Naive thymus-derived CD8-positive, alpha-beta T cell (primary cell): ENCODE data around the gene TM9SF3. TPM values are rescaled to one million over a fixed set of nuclear protein-coding genes. Genes with fewer than 3 reads are reported as not detected.

Experiments used
- ATAC-seq, 2 donors: fragments of 150-1000 bp; cut with Tn5 transposase in 1 of 2; sonication (Bioruptor Pico), chemical (Tn5 transposase) in 1 of 2; 1 replicate in 1 of 2; 2 replicates in 1 of 2; pipeline ENCODE4 v1.10.0; 2021; ENCODE audit warnings: mild to moderate bottlenecking in 2 of 2, moderate library complexity in 2 of 2
- POLR2A ChIA-PET: fragments of 350-600 bp; sonication (Branson Sonifier 250); formaldehyde crosslinking; loops from one replicate; lab custom pipeline; 2021; ENCODE audit warnings: antibody characterized with exemption; lab: Charles Lee
- DNase-seq, 10 donors: peaks; one replicate each; pipeline versions ENCODE4 v3.0.0 to v3.0.0-alpha.2; 2020 to 2022
- H3K27ac Mint-ChIP-seq, 10 donors: one replicate each; pipeline ENCODE4 v1.8.0; 2020 to 2022; ENCODE audit warnings: mild to moderate bottlenecking in 10 of 10, mixed read lengths in 10 of 10, moderate library complexity in 4 of 10, inconsistent platforms in 1 of 10
- H3K27me3 Mint-ChIP-seq, 5 donors: one replicate each; pipeline ENCODE4 v1.8.0; 2021 to 2022; ENCODE audit warnings: mixed read lengths in 5 of 5
- H3K36me3 Mint-ChIP-seq, 3 donors: one replicate each; pipeline ENCODE4 v1.8.0; 2020 to 2022; ENCODE audit warnings: mixed read lengths in 3 of 3, mild to moderate bottlenecking in 2 of 3, inconsistent platforms in 1 of 3
- H3K4me1 Mint-ChIP-seq, 4 donors: one replicate each; pipeline ENCODE4 v1.8.0; 2021 to 2022; ENCODE audit warnings: mixed read lengths in 4 of 4
- H3K4me3 Mint-ChIP-seq, 10 donors: one replicate each; pipeline ENCODE4 v1.8.0; 2020 to 2022; ENCODE audit warnings: mild to moderate bottlenecking in 10 of 10, mixed read lengths in 10 of 10, moderate library complexity in 6 of 10, inconsistent platforms in 1 of 10
- H3K9me3 Mint-ChIP-seq, 9 donors: one replicate each; pipeline ENCODE4 v1.8.0; 2020 to 2022; ENCODE audit warnings: mixed read lengths in 9 of 9, mild to moderate bottlenecking in 3 of 9, inconsistent platforms in 1 of 9, moderate library complexity in 1 of 9
- polyA plus RNA-seq, 3 donors: library from polyadenylated mRNA; unstranded; fragments of 300-500 nt; fragmentation: Illumina TruSeq; gene quantifications; one replicate each; pipeline ENCODE4 v1.2.3, GENCODE V29; 2021
- total RNA-seq, 8 experiments: library from RNA in 2 of 8; stranded (reverse) in 2 of 8; gene quantifications; one replicate each; pipeline ENCODE4 v1.2.3 and lab custom pipeline; 2021 to 2026

TM9SF3 gene
- total and polyA plus RNA-seq, 5 experiments from 2014 or later, result 61.8 to 81.3 (median 71.2) TPM

DNA sequence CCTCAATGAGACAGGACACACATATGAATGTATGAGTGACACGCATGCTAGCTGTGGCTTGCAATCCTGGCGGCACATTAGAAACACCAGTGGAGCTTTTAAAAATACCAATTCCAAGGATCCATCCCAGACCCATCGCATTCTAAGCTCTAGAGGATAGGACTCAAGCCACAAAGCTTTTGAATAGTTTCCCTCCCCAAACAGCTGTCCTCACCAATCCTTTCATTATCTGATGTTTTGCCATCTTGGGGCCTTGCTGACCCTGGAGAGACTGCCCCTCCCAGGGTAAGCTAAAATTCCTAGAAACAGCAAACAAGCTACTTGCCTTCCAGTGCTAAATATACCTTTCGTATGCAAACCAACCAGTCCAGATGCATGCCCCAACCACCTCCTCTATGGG, 8.9 kb upstream of the TM9SF3 start:
- DNase-seq, result no peak
- ATAC-seq, result no peak
- Mint-ChIP-seq H3K9me3 (no peaks in the 10 kb centered on the region), H3K27me3 (peaks cover 0 to 14% (median 3%) of the 10 kb centered on the region in 5 donors), H3K4me1 (peaks cover 4 to 10% (median 7%) of the 10 kb centered on the region in 4 donors), H3K4me3 (no peak overlapping the region), H3K27ac (no peak overlapping the region), H3K36me3 (no peaks in the 10 kb centered on the region)
- POLR2A ChIA-PET, result interaction anchor here (0.8 kb wide), 1 partner anchor 8 kb away, joined by 3 read pairs; no protein-coding TSS in a partner anchor

DNA sequence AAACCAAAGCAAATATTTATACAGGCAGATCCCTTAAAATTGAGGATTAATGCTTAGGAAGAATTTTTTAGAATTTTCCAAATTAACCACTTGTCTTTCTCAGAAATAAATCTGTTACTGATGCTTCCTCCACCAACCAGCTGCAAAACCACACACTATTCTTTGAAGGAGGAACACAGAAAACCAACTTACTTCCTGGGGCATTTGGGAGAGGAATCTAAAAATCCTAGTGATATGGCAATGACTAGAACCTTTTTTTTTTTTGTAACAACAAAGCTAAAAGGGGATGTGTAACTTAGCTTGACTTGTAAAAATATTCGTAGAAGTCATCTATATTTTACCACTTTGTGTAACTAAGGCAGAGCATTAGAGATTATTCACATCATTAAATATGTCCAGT, 5.1 kb upstream of the TM9SF3 start:
- Mint-ChIP-seq H3K27ac (no peak overlapping the region), H3K4me3 (no peak overlapping the region), H3K36me3 (no peaks in the 10 kb centered on the region), H3K27me3 (peaks cover 0 to 6% (median 3%) of the 10 kb centered on the region in 5 donors), H3K9me3 (no peaks in the 10 kb centered on the region), H3K4me1 (peaks cover 6 to 12% (median 9%) of the 10 kb centered on the region in 4 donors)
- POLR2A ChIA-PET, result interaction anchor here (0.6 kb wide), 1 partner anchor 80 kb away, joined by 3 read pairs; no protein-coding TSS in a partner anchor
- ATAC-seq, result no peak
- DNase-seq, result no peak

DNA sequence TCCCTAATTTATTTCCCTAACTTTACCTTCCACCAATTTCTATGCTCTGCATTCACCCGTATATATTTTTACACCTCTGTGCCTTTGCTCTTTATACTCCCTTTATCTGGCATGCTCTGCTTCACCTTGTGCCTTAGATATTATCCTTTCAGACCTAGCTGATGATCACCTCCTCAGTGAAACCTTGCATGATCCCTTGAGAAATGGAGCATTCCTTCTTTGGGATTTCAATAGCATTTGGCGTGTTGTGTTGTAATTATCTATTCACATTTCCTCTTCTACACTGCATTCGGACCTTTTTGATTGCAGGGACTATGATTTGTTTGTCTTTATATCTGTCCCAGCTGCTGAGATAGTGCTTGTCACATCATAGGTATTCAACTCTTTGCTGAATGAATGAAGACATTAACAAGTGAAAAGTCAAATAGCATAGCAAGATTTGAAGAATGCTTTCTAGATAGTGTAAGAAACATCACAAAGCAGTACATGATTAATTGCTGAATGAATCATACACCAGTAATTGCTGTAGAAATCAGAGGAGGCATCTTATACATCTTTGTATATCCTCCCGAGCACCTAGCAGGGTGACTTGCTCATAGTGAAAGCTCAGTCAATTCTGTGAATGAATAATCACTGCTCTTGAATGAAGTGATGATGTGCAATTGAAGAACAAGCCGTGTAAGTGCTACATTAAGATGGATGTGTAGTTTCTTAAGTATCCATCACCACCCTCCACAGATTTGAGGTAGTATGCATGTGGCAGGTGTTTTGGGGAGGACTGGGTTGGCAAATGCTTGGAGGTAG, 2.0 kb upstream of the TM9SF3 start:
- Mint-ChIP-seq H3K4me3 (no peak overlapping the region), H3K27ac (no peak overlapping the region), H3K4me1 (peaks cover 14 to 28% (median 25%) of the 10 kb centered on the region in 4 donors), H3K9me3 (no peaks in the 10 kb centered on the region), H3K27me3 (no peaks in the 10 kb centered on the region), H3K36me3 (no peaks in the 10 kb centered on the region)
- no peak for ATAC-seq
- POLR2A ChIA-PET, result no interaction called here
- DNase-seq, result no peak

DNA sequence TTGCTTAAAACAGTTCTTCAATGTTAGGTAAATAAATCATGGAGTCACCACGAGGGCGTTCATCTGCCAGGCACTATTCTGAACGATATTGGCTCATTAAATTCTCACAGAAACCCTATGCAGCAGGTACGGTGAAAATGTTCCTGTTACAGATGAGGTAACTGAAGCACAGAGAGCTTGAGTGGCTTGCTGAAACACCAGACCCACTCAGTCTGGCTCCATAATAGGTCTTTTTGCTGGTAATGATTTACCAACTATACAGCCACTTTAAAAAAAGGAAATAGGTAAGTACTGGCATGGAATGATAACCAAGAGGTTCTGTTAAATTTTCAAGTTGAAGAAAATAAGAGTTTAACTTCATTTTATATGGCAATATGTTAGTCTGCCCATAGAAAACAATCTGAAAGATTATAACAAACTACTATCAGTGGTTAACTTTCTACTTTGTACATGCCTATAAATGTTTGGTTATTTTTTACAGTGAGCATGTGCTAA, 1.3 kb upstream of the TM9SF3 start:
- Mint-ChIP-seq H3K36me3 (no peaks in the 10 kb centered on the region), H3K27me3 (no peaks in the 10 kb centered on the region), H3K4me3 (no peak overlapping the region), H3K9me3 (no peaks in the 10 kb centered on the region), H3K27ac (no peak overlapping the region), H3K4me1 (peaks cover 19 to 35% (median 33%) of the 10 kb centered on the region in 4 donors)
- DNase-seq (peak in 1 of 10 donors; percentile 6), ATAC-seq (no peak)
- POLR2A ChIA-PET, result interaction anchor here (0.7 to 1.3 kb wide), 2 partner anchors 8 to 245 kb away, joined by 3 to 12 read pairs; partner anchors contain the start of gene LCOR

DNA sequence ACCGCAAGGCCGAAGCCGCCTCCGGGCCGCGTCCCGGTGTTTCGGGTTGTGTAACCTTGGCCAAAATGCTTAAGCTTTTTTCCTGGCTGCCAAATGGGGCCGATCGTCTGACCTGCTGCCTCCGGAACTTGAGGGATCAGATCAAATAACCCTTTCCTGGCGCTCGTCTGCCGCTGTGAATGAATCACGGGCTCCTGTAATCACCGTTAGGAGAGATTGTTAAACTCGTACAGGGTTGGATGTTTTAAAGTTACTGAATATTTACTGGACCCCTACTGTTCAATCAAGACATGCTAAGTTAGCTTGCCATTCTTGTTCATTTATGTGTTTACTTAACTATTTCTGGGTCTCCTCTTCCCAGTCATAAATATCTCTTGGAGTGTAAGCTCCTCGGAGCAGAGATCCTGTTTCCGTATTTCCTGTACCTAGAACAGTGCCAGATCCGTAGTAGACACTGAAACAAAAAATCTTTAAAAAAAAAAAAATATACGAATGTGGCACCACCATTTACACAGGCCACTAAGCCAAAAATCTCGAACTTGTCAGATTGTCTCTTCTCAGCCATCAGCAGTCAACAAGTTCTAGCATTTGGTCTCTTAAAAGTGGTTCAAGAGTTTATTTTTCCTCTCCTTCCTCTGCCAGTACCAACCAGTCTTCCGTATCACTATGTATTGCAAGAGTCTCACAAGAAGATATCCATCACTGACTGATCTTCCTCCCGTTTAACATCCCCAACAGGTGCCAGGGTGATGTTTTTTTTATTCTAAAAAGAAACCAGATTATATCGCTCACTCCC, 650 bp upstream of the TM9SF3 start:
- POLR2A ChIA-PET, result interaction anchor here (0.6 to 1.6 kb wide), 6 partner anchors 8 to 497 kb away, joined by 3 to 12 read pairs (median 3); partner anchors contain the start of gene LCOR
- DNase-seq, result peak in 5 of 10 donors; percentile 36 to 75 (median 46)
- H3K27me3 Mint-ChIP-seq, result no peaks in the 10 kb centered on the region
- no peak overlapping the region for H3K4me3 Mint-ChIP-seq
- peak; percentile 52 to 55 for ATAC-seq
- peaks cover 19 to 42% (median 38%) of the 10 kb centered on the region in 4 donors for H3K4me1 Mint-ChIP-seq
- H3K27ac Mint-ChIP-seq, result no peak overlapping the region
- no peaks in the 10 kb centered on the region for H3K9me3 Mint-ChIP-seq
- no peaks in the 10 kb centered on the region for H3K36me3 Mint-ChIP-seq

DNA sequence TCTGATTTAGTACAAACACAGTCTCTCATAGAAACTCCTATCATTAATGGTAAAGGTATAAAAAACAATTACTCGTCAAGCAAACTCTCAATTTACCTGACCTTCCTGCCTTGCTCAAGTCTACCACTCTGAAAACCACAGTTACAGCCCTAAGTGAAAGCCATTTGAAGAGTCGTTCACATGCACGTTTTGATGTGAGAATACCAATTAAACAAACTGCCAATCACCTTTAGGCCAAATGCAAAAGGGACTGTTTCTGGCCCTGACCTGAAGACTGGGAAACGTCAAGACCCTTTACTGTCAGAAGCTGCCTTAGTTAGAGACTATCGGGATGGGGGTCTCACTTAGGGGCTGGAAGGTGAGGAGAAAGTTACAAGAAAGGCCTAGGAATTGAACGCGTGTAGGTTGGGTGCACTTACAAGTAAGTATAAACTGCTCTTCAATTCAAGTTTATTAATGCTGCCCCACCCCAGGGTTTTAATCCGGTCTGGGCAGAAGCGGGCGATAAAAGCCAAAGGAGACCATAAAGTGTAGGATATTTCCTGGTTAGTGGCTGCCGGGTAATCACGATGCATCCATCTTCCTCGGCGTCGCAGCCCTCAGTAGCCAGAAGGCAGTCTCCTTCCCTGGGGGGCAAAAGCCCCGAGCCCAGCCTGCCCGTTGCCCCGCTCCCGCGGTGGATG, 935 bp downstream of the TM9SF3 start:
- Mint-ChIP-seq H3K4me3 (peak overlapping the region in 9 of 10 donors; percentile 83 to 95 (median 91)), H3K4me1 (peaks cover 20 to 50% (median 42%) of the 10 kb centered on the region in 4 donors), H3K9me3 (peaks cover 0 to under 1% (median 0%) of the 10 kb centered on the region in 9 donors), H3K27ac (peak overlapping the region; percentile 92 to 98 (median 96)), H3K36me3 (no peaks in the 10 kb centered on the region), H3K27me3 (no peaks in the 10 kb centered on the region)
- POLR2A ChIA-PET, result no interaction called here
- DNase-seq, result peak in 6 of 10 donors; percentile 10 to 46 (median 36)
- ATAC-seq, result peak; percentile 8 to 16

DNA sequence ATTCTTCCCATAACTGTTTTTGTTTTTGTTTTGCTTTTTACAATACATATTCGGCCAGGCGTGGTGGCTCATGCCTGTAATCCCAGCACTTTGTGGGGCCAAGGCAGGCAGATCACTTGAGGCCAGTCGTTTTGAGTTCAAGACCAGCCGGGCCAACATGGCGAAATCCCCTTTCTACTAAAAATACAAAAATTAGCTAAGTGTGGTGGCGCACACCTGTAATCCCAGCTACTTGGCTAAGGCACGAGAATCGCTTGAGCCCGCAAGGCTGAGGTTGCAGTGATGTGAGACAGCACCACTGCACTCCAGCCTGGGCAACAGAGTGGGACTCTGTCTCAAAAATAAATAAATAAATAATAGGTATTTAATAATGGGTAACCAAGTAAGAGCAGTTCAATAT, 2.3 kb downstream of the TM9SF3 start:
- peaks cover 23 to 64% (median 54%) of the 10 kb centered on the region in 4 donors for H3K4me1 Mint-ChIP-seq
- H3K27me3 Mint-ChIP-seq, result no peaks in the 10 kb centered on the region
- POLR2A ChIA-PET, result no interaction called here
- peak overlapping the region in 9 of 10 donors; percentile 26 to 75 (median 49) for H3K4me3 Mint-ChIP-seq
- H3K9me3 Mint-ChIP-seq, result peaks cover 0 to 9% (median 0%) of the 10 kb centered on the region in 9 donors
- peaks cover 3 to 8% (median 4%) of the 10 kb centered on the region in 3 donors for H3K36me3 Mint-ChIP-seq
- DNase-seq (no peak), ATAC-seq (no peak)
- peak overlapping the region in 5 of 10 donors; percentile 15 to 62 (median 29) for H3K27ac Mint-ChIP-seq

DNA sequence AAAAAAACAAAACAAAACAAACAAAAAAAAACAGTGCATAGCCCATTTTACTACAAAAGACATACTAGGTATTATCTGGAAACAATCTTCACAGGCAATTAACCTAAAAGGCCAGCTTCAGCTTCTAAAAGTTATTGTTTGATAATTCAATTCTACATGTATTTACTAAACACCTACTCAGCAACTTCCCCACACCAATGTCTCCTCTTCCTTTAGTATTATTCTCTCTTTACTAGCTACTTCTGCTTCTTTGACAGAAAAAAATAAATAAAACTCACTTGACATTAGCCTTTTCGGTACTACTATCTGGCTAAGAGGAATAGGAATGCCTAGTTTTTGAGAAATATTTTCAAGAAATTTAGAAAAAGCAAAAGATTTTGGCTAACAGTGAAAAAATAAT, 2.8 kb downstream of the TM9SF3 start:
- DNase-seq, result no peak
- POLR2A ChIA-PET, result no interaction called here
- peaks cover 3 to 8% (median 4%) of the 10 kb centered on the region in 3 donors for H3K36me3 Mint-ChIP-seq
- no peaks in the 10 kb centered on the region for H3K27me3 Mint-ChIP-seq
- peaks cover 0 to 9% (median 0%) of the 10 kb centered on the region in 9 donors for H3K9me3 Mint-ChIP-seq
- H3K27ac Mint-ChIP-seq, result peak overlapping the region in 4 of 10 donors; percentile 15 to 65 (median 38)
- peaks cover 23 to 67% (median 56%) of the 10 kb centered on the region in 4 donors for H3K4me1 Mint-ChIP-seq
- peak overlapping the region in 9 of 10 donors; percentile 21 to 75 (median 49) for H3K4me3 Mint-ChIP-seq
- ATAC-seq, result no peak

DNA sequence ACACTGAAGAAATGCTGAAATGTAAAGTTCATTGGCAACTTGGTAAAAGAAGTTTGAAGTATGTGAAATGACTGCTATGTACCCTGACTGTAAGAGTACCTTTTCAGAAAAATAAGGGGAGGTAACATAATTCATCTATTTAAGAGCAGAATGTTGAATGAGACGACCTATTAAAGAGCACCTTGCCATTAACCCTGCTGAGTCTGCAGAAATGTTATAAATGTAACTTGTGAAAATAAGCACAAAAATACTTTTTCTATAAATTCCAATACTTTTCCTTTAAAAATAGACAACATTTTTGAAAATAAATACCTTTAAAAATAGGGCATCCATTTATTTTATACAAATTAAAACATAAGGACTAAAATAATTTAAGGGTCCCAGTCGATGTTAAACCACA, 7.7 kb downstream of the TM9SF3 start:
- ATAC-seq, result no peak
- POLR2A ChIA-PET, result no interaction called here
- peaks cover 0 to 9% (median 0%) of the 10 kb centered on the region in 9 donors for H3K9me3 Mint-ChIP-seq
- DNase-seq, result no peak
- H3K27me3 Mint-ChIP-seq, result no peaks in the 10 kb centered on the region
- H3K27ac Mint-ChIP-seq, result peak overlapping the region in 1 of 10 donors; percentile 27
- H3K4me3 Mint-ChIP-seq, result peak overlapping the region in 1 of 10 donors; percentile 26
- peaks cover 12 to 34% (median 24%) of the 10 kb centered on the region in 3 donors for H3K36me3 Mint-ChIP-seq
- peaks cover 31 to 89% (median 78%) of the 10 kb centered on the region in 4 donors for H3K4me1 Mint-ChIP-seq

DNA sequence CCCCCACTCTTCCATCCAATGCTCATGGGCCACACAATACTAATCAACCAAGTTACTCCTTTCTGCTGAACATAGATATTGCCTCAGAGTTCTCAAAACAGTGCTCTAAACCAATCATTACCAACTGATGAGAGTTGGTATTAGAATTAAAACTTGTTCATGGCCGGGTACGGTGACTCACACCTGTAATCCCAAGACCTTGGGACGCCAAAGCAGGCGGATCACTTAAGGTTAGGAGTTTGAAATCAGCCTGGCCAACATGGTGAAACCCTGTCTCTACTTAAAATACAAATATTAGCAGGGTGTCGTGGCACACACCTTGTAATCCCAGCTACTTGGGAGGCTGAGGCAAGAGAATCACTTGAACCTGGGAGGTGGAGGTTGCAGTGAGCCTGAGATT, 8.2 kb downstream of the TM9SF3 start:
- Mint-ChIP-seq H3K4me3 (peak overlapping the region in 3 of 10 donors; percentile 25 to 27 (median 26)), H3K36me3 (peaks cover 12 to 39% (median 27%) of the 10 kb centered on the region in 3 donors), H3K27me3 (no peaks in the 10 kb centered on the region), H3K27ac (peak overlapping the region in 2 of 10 donors; percentile 27 to 40), H3K9me3 (peaks cover 0 to 9% (median 0%) of the 10 kb centered on the region in 9 donors), H3K4me1 (peaks cover 33 to 89% (median 78%) of the 10 kb centered on the region in 4 donors)
- POLR2A ChIA-PET, result no interaction called here
- DNase-seq, result no peak
- no peak for ATAC-seq

DNA sequence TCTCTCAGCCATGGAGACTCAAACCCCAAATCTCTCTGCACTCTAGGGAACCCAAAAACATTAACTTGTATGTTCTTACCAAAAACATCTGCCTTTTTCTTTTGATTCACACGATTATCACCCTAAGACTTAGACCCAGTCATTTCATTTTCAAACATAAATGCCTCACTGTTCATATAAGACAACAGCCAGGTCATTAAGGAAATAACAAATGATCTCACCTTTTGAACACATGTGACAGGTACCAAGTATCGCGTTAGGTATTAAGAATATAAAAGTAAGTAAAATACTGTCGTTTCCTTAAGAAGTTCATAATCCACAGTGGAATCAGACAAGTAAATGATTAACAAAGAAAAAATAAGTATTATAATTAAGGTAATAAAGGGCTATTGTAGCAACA, 8.8 kb downstream of the TM9SF3 start:
- Mint-ChIP-seq H3K27me3 (no peaks in the 10 kb centered on the region), H3K27ac (peak overlapping the region in 4 of 10 donors; percentile 0 to 26 (median 12)), H3K9me3 (peaks cover 0 to 9% (median 0%) of the 10 kb centered on the region in 9 donors), H3K4me3 (peak overlapping the region in 5 of 10 donors; percentile 1 to 23 (median 21)), H3K36me3 (peaks cover 15 to 44% (median 33%) of the 10 kb centered on the region in 3 donors), H3K4me1 (peaks cover 31 to 87% (median 78%) of the 10 kb centered on the region in 4 donors)
- ATAC-seq (no peak), DNase-seq (no peak)
- POLR2A ChIA-PET, result no interaction called here
